ENCODE measurements around the gene LYRM2. TPM values are rescaled to one million over a fixed set of nuclear protein-coding genes. Genes with fewer than 3 reads are reported as not detected.

LYRM2 gene
- total RNA-seq, 2 experiments from 2014 or later, result 12.3 to 16.3 TPM

GRCh38 chr6:89554106-89554505, 84.4 kb downstream of the LYRM2 start:
- Mint-ChIP-seq H3K27me3 (no peaks in the 10 kb centered on the region), H3K4me1 (ENCODE audit: low read depth) (no peaks in the 10 kb centered on the region), H3K4me3 (no peak overlapping the region), H3K36me3 (ENCODE audit: low read depth) (no peaks in the 10 kb centered on the region), H3K9me3 (peaks cover 10% of the 10 kb centered on the region), H3K27ac (no peak overlapping the region)
- TF ChIP-seq CTCF (IDR thresholded peaks at IDR 0.05), result no peak
- no peaks in the 10 kb centered on the region for H3K4me1 ChIP-seq (ENCODE audit: insufficient read depth, low read length)
- DNase-seq (no peak), ATAC-seq (ENCODE audit: poor library complexity) (no peak)
- peaks cover 0 to 3% of the 10 kb centered on the region in 2 experiments for H3K9me3 ChIP-seq (ENCODE audit: control insufficient read depth in 1 of 2, insufficient read depth in 1 of 2, low read length in 2 of 2)
- H3K27me3 ChIP-seq (ENCODE audit: control insufficient read depth in 1 of 2, insufficient read depth in 2 of 2, low read length in 2 of 2), result peaks cover 0 to 7% of the 10 kb centered on the region in 2 experiments
- H3K4me3 ChIP-seq (ENCODE audit: low read length), result no peak overlapping the region
- H3K36me3 ChIP-seq (ENCODE audit: insufficient read depth, low read length), result no peaks in the 10 kb centered on the region
- ChIA-PET CTCF (no interaction called here), POLR2A (no interaction called here)
- H3K27ac ChIP-seq (ENCODE audit: low read depth in 1 of 2, low read length in 2 of 2), result no peak overlapping the region
- intact Hi-C loops (cut with DNase I, micrococcal nuclease), result no loop called here

GRCh38 chr6:89553431-89553830, 85.1 kb downstream of the LYRM2 start:
- Mint-ChIP-seq H3K4me3 (no peak overlapping the region), H3K9me3 (peaks cover 10% of the 10 kb centered on the region), H3K27ac (no peak overlapping the region), H3K27me3 (no peaks in the 10 kb centered on the region), H3K36me3 (ENCODE audit: low read depth) (no peaks in the 10 kb centered on the region), H3K4me1 (ENCODE audit: low read depth) (no peaks in the 10 kb centered on the region)
- Histone ChIP-seq H3K27ac (ENCODE audit: low read depth in 1 of 2, low read length in 2 of 2) (no peak overlapping the region), H3K4me1 (ENCODE audit: insufficient read depth, low read length) (no peaks in the 10 kb centered on the region), H3K4me3 (ENCODE audit: low read length) (no peak overlapping the region), H3K27me3 (ENCODE audit: control insufficient read depth in 1 of 2, insufficient read depth in 2 of 2, low read length in 2 of 2) (peaks cover 0 to 7% of the 10 kb centered on the region in 2 experiments), H3K36me3 (ENCODE audit: insufficient read depth, low read length) (no peaks in the 10 kb centered on the region), H3K9me3 (ENCODE audit: control insufficient read depth in 1 of 2, insufficient read depth in 1 of 2, low read length in 2 of 2) (peaks cover 0 to 3% of the 10 kb centered on the region in 2 experiments)
- ATAC-seq (ENCODE audit: poor library complexity), result no peak
- DNase-seq, result no peak
- POLR2A ChIA-PET, result interaction anchor here (0.6 kb wide), 1 partner anchor 546 kb away, joined by 3 read pairs; no protein-coding TSS in a partner anchor
- CTCF ChIA-PET, result no interaction called here
- intact Hi-C loops (cut with DNase I, micrococcal nuclease), result no loop called here
- TF ChIP-seq CTCF (IDR thresholded peaks at IDR 0.05), result no peak

- Histone ChIP-seq H3K27ac (ENCODE audit: low read depth in 1 of 2, low read length in 2 of 2) (no peak overlapping the region), H3K9me3 (ENCODE audit: control insufficient read depth in 1 of 2, insufficient read depth in 1 of 2, low read length in 2 of 2) (no peaks in the 10 kb centered on the region), H3K36me3 (ENCODE audit: insufficient read depth, low read length) (no peaks in the 10 kb centered on the region), H3K27me3 (ENCODE audit: control insufficient read depth in 1 of 2, insufficient read depth in 2 of 2, low read length in 2 of 2) (no peaks in the 10 kb centered on the region), H3K4me1 (ENCODE audit: insufficient read depth, low read length) (no peaks in the 10 kb centered on the region), H3K4me3 (ENCODE audit: low read length) (no peak overlapping the region)
- DNase-seq, result no peak
- no peaks in the 10 kb centered on the region for H3K9me3 Mint-ChIP-seq
- no peak for TF ChIP-seq CTCF (IDR thresholded peaks at IDR 0.05)
- H3K4me1 Mint-ChIP-seq (ENCODE audit: low read depth), result no peaks in the 10 kb centered on the region
- no peak for ATAC-seq (ENCODE audit: poor library complexity)
- H3K36me3 Mint-ChIP-seq (ENCODE audit: low read depth), result no peaks in the 10 kb centered on the region
- ChIA-PET POLR2A (no interaction called here), CTCF (no interaction called here)
- H3K4me3 Mint-ChIP-seq, result no peak overlapping the region
- intact Hi-C loops (cut with DNase I, micrococcal nuclease), result no loop called here
- no peak overlapping the region for H3K27ac Mint-ChIP-seq
- H3K27me3 Mint-ChIP-seq, result peaks cover 8% of the 10 kb centered on the region
Observed at GRCh38 chr6:89547281-89547680, 91.3 kb downstream of the LYRM2 start.
